HG03135 (cell line): ENCODE data around the gene TMEM243.

Source experiments
- ATAC-seq: cut with Tn5 transposase; IDR thresholded peaks from one replicate; pipeline ENCODE4 v1.9.1; 2021; ENCODE audit warnings: mild to moderate bottlenecking, moderate library complexity; ENCODE audit not compliant: unreplicated experiment

TMEM243 gene

GRCh38 chr7:87164433-87164832 is 55.1 kb downstream of the TMEM243 start:
- ATAC-seq, result no peak

GRCh38 chr7:87159538-87159937 is 60.0 kb downstream of the TMEM243 start:
- no peak for ATAC-seq

GRCh38 chr7:87156709-87157108 is 62.8 kb downstream of the TMEM243 start:
- no peak for ATAC-seq

GRCh38 chr7:87155788-87156187 is 63.7 kb downstream of the TMEM243 start:
- no peak for ATAC-seq

- ATAC-seq, result no peak
These were observed 65.0 kb downstream of the TMEM243 start for GRCh38 chr7:87154569-87154968.

- ATAC-seq, result no peak
These were observed 65.4 kb downstream of the TMEM243 start for GRCh38 chr7:87154166-87154565.

- peak; percentile 14 for ATAC-seq
These were observed 66.5 kb downstream of the TMEM243 start for GRCh38 chr7:87152897-87153641.

GRCh38 chr7:87152112-87152896 is 67.2 kb downstream of the TMEM243 start, which contains the start of gene DMTF1:
Gene DMTF1, plus strand, starts transcription at chr7:87152453. Its CDS starts 12,489 bp downstream, at chr7:87164942.
- ATAC-seq, result peak; percentile 82

- ATAC-seq, result peak; percentile 34
These were observed 67.8 kb downstream of the TMEM243 start for GRCh38 chr7:87151729-87152111.

GRCh38 chr7:87151002-87151728 is 68.4 kb downstream of the TMEM243 start:
- ATAC-seq, result no peak

- ATAC-seq, result no peak
These were observed 71.1 kb downstream of the TMEM243 start for GRCh38 chr7:87148332-87148955.

GRCh38 chr7:87147500-87147899 is 72.0 kb downstream of the TMEM243 start:
- ATAC-seq, result no peak

- no peak for ATAC-seq
These were observed 72.7 kb downstream of the TMEM243 start for GRCh38 chr7:87146740-87147386.
